ENCODE data around the gene RARRES1.

The RARRES1 gene

GRCh38 chr3:158651192-158651591 is 81.1 kb downstream of the RARRES1 start:
- no peak for TF ChIP-seq CTCF (conservative IDR thresholded peaks at IDR 0.05; ENCODE audit: control insufficient read depth, insufficient read depth, low read depth, low read length)
- no peak overlapping the region for H3K4me3 ChIP-seq (ENCODE audit: control insufficient read depth, low read depth, low read length)
- no peak for DNase-seq (ENCODE audit: low read depth)

GRCh38 chr3:158649791-158650190 is 82.5 kb downstream of the RARRES1 start:
- DNase-seq (ENCODE audit: low read depth), result no peak
- TF ChIP-seq CTCF (conservative IDR thresholded peaks at IDR 0.05; ENCODE audit: control insufficient read depth, insufficient read depth, low read depth, low read length), result no peak
- H3K4me3 ChIP-seq (ENCODE audit: control insufficient read depth, low read depth, low read length), result no peak overlapping the region
